ENCODE results near the gene PPP2R2B.

Gene PPP2R2B

DNA sequence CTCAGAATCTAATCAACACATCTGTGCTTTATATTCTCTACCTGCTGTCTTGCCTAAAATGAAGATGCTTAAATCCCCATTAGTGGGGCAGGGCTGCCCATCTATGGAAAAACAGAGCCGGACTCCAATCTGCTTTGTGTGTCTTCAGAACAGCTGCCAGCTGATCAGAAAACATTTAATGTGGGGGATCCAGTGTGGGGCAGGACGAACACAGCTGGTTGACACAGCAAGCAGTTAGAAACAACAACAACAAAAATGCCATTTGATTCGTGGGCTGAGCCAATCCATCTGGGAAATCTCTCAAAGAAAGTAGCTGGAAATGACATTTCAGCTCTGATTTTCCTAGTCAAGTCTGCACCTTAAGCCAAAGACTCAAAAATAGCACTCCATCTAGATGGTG is 99.8 kb downstream of the PPP2R2B start:
- no peak for DNase-seq

- DNase-seq: no peak
These were observed 100.3 kb downstream of the PPP2R2B start for GRCh38 chr5:146778261-146778660.

- DNase-seq: no peak
These were observed 105.6 kb downstream of the PPP2R2B start for GRCh38 chr5:146772881-146773466.

- no peak for DNase-seq
These were observed 107.6 kb downstream of the PPP2R2B start for GRCh38 chr5:146770980-146771379.

DNA sequence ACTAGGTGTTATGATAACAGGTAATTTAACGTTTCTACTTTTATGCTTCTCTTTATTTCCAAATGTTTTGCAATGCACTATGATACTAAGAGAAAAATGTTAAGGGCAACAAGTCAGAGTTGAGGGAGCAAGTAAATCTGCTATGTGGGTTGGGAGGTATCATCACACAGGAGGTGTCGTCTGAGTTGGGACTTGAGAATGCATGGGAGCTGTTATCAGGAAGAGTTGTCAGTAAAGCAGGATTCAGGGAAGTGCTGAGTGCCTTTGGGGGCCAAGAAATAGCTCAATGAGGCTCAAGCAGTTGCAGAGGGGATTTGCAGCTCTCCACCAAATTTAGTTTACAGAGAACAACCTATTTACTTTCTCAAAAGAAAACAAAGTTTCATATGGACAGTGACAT is 108.0 kb downstream of the PPP2R2B start:
- no peak for DNase-seq

DNA sequence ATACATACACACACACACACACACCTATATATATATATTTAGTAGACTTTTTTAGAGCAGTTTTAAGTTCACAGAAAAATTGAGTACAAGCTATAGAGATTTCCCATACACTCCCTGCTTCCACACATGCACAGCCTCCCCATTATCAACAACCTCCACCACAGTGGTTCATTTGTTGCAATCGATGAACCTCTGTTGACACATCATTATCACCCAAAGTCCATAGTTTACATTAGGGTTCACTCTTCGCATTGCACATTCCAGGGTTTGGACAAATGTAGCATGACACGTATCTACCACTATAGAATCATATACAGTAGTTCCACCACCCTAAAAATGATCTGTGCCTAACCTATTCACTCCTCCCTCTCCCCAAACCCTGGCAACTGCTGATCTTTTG is 111.0 kb downstream of the PPP2R2B start:
- DNase-seq: no peak

DNA sequence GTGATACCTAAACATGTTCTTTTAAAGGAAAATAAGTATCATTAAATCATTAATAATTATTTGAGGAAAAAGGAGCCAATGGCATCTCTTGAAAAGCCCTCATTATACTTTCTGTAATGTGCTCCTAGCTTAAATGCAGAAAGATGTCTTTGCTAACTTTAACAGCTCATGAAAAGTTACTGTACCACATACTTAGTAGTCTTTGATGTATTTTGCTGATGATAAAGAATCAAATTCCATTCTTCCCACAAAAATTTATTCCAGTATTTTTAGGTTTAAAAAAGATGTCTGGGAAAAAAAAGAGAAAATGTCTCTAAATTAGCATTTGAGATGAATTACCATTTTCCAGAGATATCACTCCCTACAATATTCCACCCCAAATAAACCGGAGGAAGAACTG is 112.5 kb downstream of the PPP2R2B start:
- no peak for DNase-seq

DNA sequence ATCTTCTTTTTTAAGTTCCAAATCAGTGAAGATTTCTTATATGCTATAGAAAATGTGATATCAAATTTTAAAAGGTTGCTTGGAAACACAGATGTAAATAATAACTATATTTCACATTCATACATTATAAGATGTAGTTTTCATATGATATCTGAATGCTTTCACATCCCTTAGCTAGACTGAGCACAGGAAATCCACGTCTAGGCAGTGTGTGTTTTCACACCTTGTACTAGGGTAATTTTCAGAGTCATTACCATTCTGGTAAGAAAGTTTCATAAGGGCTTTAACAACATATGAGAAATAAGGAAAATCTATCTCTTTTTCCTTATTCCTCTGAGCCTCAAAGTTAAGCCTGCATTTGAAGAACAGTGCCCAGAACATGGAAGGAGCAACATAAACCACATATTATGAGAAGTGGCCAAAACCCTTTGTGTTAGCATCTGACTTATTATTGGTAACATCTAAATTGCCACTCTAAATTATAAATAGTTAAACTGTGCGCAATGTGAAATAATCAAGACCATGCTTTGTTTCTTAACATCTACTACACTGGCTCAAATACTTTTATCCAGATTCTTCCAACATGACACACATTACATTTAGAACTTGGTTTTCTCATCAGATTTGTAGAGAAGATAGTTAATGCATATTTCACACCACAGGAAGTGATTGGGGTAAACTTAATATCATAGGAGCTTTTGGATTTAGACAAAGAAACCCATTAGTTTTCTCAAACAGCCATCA is 113.3 kb downstream of the PPP2R2B start:
- DNase-seq: no peak

- DNase-seq: no peak
These were observed 115.7 kb downstream of the PPP2R2B start for GRCh38 chr5:146762830-146763229.

GRCh38 chr5:146761811-146762210 is 116.7 kb downstream of the PPP2R2B start:
- DNase-seq: no peak

DNA sequence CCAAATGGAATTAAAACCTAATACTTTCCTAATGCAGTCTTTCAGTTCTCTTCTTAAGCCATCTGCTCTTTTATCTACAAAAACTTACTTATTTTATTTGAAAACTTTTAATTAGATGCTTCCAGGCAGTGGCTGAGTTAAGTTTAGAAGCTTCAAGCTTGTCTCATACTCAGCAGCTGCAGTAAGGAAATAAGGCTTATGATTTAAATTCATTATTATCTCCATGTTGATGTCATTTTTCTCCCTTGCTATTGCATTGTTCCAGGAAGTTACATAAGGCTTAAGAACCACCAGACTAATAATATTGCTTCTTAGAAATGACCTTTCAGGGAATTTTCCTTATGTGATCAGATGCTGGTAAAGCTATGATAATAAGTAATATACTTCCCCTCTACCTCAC is 119.6 kb downstream of the PPP2R2B start:
- DNase-seq: no peak

GRCh38 chr5:146758076-146758475 is 120.5 kb downstream of the PPP2R2B start:
- no peak for DNase-seq

GRCh38 chr5:146756546-146756945 is 122.0 kb downstream of the PPP2R2B start:
- no peak for DNase-seq

- DNase-seq: no peak
These were observed 122.8 kb downstream of the PPP2R2B start for GRCh38 chr5:146755793-146756192.

DNA sequence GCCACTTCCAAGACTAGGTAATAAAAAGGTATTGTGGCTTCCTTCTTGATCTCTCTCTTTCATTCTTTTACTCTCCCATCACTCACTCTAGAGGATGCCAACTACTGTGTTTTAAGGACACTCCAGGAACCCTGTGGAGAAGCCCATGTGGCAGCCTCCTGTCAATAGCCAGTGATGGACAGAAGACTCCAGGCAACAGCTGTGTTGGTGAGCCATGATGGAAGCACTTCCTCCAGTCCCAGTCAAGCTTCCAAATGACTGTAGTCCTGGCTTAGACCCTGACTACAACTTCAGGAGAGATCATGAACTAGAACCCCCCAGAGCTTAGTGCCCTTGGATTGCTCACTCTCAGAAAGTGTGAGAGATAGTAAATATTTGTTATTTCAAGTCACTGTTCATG is 123.9 kb downstream of the PPP2R2B start:
- no peak for DNase-seq

DNA sequence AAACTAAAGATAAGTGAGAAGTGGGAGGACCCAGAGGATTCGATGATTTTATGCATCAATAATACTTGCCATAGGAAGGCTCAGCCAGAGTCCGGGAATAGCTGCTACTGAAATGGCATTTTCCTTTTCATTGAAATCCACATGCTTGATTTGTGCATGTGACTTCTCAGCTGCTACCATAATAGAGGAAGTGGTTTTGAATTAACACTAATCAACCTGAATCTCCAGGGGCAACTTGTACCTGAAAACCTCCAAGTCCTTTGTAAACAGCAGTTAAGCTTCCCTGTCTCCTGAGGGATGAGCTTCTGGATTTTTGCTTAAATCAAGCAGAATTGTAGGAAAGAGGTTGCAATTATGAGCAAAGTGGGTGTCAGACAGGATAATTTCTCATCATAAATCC is 124.9 kb downstream of the PPP2R2B start:
- no peak for DNase-seq

DNA sequence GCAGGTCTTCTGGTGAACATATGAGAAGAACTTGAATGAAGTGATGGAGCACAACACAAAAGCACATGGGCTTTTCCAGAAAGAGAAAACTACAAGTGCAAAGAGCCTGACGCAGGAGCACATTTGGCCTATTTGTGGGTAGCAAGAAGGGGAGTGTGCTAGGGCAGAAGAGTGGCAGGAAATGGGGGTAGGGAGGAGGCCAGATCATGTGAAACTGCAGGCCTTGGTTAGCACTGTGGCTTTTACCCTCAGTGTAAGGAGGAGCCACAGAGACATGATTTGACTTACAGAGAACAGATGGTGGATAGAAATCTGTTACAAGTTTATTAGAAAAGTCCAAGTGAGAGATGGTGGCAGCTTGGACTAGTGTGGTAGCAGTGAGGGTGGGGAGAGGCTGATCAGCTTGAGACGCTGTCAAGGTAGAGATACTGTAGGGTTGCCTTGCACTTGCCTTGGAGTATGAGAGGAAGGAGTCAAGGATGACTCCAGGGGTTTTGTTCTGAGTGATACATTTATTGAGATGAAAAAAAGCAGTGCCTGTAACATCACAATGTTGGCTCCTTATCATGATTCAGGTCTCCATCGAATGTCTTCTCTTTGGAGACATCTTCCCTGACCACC is 126.7 kb downstream of the PPP2R2B start:
- DNase-seq: no peak

- DNase-seq: no peak
These were observed 127.5 kb downstream of the PPP2R2B start for GRCh38 chr5:146751054-146751453.

DNA sequence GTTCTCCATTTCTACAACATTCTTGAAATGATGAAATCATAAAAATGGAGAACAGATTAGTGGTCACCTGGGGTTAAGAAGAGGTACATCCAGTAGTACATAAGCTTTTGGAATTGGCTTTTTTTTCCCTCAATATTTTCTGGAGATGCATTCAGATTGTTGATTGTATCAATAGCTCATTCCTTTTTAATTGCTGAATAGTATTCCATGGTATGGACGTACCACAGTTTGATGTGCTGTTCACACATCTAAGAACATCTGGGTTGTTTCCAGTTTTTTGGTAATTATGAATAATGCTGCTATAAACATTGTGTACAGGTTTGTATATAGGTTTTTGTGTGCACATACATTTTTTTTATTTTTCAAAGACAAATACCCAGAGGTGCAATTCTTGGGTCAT is 130.0 kb downstream of the PPP2R2B start:
- DNase-seq: no peak

GRCh38 chr5:146745931-146746577 is 132.5 kb downstream of the PPP2R2B start:
- no peak for DNase-seq

DNA sequence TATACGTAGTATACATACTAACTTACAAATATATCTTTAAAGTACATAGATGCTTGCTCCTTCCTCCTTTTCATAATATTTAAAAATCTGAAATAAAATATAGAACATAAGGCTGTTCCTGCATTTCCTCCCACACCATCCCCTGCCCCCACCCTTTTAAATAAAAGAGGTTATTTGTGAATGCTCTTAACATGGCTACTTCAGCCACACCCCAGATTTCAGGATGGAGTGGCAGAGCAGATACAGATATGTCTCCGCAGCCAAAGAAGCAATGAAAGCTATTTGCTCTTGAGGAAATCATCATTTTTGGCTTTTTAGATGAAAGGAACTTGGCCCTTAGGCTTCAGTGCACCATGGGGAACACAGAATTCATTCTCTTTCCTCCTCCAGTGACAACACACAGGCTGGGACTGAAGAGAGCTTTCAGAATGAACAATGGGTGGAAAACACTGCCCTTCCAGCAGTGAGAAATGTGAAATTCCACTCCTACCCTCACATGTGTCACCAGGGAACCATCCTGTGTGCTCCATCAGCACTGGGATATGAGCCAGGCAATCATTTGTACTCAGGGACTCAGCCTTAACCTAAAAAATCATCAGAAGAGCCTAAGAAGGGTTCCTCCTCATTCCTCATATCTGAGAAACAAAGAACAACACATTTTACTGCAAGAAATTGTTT is 134.3 kb downstream of the PPP2R2B start:
- DNase-seq: no peak

DNA sequence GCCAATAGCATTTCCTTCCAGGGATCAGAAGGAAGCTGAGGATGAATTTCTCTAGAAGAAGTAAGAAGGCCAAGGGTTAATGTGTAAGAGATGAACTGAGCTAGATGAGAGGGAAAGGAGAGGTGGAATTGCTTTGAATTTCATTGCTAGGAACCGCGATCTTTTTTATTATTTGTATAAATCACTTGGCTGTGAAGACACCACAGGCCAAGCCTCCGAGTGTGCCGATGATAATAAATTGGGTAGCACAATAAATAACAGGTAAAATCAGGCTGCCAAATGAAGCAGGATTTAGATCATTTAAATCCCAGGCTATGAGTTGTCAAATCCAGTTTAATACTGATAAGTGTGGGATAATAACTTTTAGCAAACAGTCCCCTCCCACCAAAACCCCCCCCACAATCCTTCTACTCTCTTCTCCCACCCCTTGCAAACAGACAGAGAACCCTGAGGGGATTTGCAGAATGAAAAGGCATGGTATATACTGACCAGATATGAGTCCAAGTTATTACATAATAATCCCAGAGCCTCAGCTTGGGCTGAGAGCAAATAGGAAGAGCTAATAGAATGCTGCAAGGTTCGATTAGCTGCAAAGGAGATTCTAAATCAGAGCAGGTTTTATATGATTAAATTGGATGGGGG is 143.5 kb downstream of the PPP2R2B start:
- DNase-seq: no peak

GRCh38 chr5:146732962-146733361 is 145.6 kb downstream of the PPP2R2B start:
- DNase-seq: no peak
